Measurements from ENCODE around the gene NTNG1. TPM values are rescaled to one million over a fixed set of nuclear protein-coding genes. Genes with fewer than 3 reads are reported as not detected.

NTNG1 gene
- total RNA-seq, 4 donors from 2014 or later = 0.44 to 0.98 (median 0.51) TPM; not detected in 1

- TF ChIP-seq CTCF (IDR thresholded peaks at IDR 0.05; ENCODE audit: low read depth) = no peak
These were observed 203.5 kb downstream of the NTNG1 start for GRCh38 chr1:107344268-107344760.

GRCh38 chr1:107344836-107345235 is 204.0 kb downstream of the NTNG1 start:
- TF ChIP-seq CTCF (IDR thresholded peaks at IDR 0.05; ENCODE audit: low read depth) = no peak

- no peak for TF ChIP-seq CTCF (IDR thresholded peaks at IDR 0.05; ENCODE audit: low read depth)
These were observed 212.0 kb downstream of the NTNG1 start for GRCh38 chr1:107352850-107353249.

GRCh38 chr1:107357376-107357775 is 216.5 kb downstream of the NTNG1 start:
- TF ChIP-seq CTCF (IDR thresholded peaks at IDR 0.05; ENCODE audit: low read depth) = no peak

- TF ChIP-seq CTCF (IDR thresholded peaks at IDR 0.05; ENCODE audit: low read depth) = no peak
These were observed 217.9 kb downstream of the NTNG1 start for GRCh38 chr1:107358619-107359327.

GRCh38 chr1:107359472-107360241 is 218.8 kb downstream of the NTNG1 start:
- no peak for TF ChIP-seq CTCF (IDR thresholded peaks at IDR 0.05; ENCODE audit: low read depth)

GRCh38 chr1:107362468-107363140 is 221.8 kb downstream of the NTNG1 start:
- no peak for TF ChIP-seq CTCF (IDR thresholded peaks at IDR 0.05; ENCODE audit: low read depth)

All from subcutaneous adipose tissue (tissue), 4 donors.